WERI-Rb-1 (cell line): Measurements from ENCODE around the gene UQCRHL.

Experiments
- DNase-seq: peaks from one replicate; pipeline ENCODE4 v3.0.0-alpha.2; 2020
- H3K27ac ChIP-seq: fragments of 250-450 bp; sonication (Bioruptor Pico); 2 replicates; pipeline ENCODE4 v1.5.1; 2020; ENCODE audit warnings: mild to moderate bottlenecking, moderate library complexity
- H3K27me3 ChIP-seq: fragments of 250-450 bp; sonication (Bioruptor Pico); 2 replicates; pipeline ENCODE4 v1.5.1; 2021; ENCODE audit warnings: mild to moderate bottlenecking, low read depth, moderate library complexity; ENCODE audit not compliant: insufficient read depth, severe bottlenecking
- H3K36me3 ChIP-seq: fragments of 250-450 bp; sonication (Bioruptor Pico); 2 replicates; pipeline ENCODE4 v1.5.1; 2020; ENCODE audit warnings: mild to moderate bottlenecking, moderate library complexity
- H3K4me3 ChIP-seq: 2 replicates; pipeline ENCODE4 v1.5.1; 2011; ENCODE audit warnings: low read depth, mild to moderate bottlenecking, control low read depth, low read length
- H3K9me3 ChIP-seq: fragments of 250-450 bp; sonication (Bioruptor Pico); 2 replicates; pipeline ENCODE4 v1.5.1; 2021; ENCODE audit warnings: mild to moderate bottlenecking, moderate library complexity; ENCODE audit not compliant: severe bottlenecking
- TF ChIP-seq, protein P1 (sequence below): IDR thresholded peaks from 2 replicates; pipeline ENCODE4 v1.5.1; 2011; ENCODE audit warnings: low read depth, mild to moderate bottlenecking, control low read depth, inconsistent platforms, low read length

Gene UQCRHL

DNA sequence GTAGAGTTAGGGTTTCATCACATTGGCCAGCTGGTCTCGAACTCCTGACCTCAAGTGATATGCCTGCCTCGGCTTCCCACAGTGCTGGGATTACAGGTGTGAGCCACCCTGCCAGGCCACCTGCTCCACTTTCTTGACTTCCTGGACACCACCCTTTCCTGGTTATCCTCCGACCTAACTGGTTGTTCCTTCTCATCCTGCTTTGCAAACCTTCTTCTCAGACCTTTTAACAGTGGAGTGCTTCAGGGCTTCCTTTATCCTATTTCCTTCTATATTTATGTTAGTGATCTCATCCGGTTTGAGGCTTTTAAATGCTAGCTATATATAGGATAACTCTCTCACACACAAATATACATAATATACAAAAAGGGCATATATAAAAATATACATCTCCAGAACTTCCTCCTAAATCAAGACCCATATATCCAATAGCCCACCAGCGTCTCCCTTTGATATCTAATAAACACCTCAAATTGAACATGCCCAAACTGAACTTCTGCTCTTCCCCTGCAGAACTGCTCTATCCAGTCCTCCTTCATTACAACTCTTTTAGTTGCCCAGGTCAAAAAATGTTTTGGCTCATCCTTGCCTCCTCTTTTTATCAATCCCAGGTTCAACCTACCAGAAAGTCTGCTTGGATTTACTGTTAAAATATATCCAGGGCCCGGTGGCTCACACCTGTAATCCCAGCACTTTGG is 19.5 kb upstream of the UQCRHL start:
- Histone ChIP-seq H3K4me3 (no peak overlapping the region), H3K27me3 (no peaks in the 10 kb centered on the region), H3K9me3 (no peaks in the 10 kb centered on the region), H3K27ac (no peak overlapping the region), H3K36me3 (no peaks in the 10 kb centered on the region)
- TF ChIP-seq, protein P1, sequence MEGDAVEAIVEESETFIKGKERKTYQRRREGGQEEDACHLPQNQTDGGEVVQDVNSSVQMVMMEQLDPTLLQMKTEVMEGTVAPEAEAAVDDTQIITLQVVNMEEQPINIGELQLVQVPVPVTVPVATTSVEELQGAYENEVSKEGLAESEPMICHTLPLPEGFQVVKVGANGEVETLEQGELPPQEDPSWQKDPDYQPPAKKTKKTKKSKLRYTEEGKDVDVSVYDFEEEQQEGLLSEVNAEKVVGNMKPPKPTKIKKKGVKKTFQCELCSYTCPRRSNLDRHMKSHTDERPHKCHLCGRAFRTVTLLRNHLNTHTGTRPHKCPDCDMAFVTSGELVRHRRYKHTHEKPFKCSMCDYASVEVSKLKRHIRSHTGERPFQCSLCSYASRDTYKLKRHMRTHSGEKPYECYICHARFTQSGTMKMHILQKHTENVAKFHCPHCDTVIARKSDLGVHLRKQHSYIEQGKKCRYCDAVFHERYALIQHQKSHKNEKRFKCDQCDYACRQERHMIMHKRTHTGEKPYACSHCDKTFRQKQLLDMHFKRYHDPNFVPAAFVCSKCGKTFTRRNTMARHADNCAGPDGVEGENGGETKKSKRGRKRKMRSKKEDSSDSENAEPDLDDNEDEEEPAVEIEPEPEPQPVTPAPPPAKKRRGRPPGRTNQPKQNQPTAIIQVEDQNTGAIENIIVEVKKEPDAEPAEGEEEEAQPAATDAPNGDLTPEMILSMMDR, result no peak
- no peak for DNase-seq

DNA sequence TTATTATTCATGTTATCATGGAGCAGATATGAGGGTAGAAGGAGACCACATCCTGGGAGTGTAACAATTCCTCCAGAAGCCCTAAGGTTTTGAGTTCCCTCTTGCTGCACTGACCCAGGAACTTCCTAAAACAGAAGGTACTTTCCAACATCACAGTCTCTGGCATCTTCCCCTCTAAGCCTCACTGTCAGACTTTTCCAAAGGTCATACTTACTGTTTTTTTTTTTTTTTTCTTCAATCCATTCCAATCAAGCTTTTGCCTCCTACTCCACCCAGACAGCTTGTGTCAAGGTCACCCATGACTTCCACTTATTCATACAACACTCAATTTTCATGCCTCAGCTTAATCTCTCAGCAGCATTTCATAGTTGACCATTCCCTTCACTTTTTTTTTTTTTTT is 18.4 kb upstream of the UQCRHL start:
- Histone ChIP-seq H3K4me3 (no peak overlapping the region), H3K27ac (no peak overlapping the region), H3K36me3 (no peaks in the 10 kb centered on the region), H3K27me3 (no peaks in the 10 kb centered on the region), H3K9me3 (no peaks in the 10 kb centered on the region)
- no peak for DNase-seq
- TF ChIP-seq, protein P1, result no peak

DNA sequence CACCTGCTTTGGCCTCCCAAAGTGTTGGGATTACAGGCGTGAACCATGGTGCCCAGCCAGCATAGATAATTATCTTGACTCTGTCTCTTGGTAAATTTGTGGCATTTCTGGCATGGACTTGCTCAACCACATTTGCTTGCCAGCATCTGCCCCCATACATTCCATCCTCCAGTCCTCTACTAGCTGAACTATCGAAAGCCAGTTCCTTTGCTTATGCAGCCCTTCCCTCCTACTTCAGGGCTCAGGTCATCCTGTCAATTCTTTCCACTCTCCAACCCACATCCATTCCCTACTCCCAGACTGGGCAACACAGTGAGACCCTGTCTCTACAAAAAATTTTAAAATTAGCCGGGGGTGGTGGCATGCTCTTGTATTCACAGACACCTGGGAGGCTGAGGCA is 13.0 kb upstream of the UQCRHL start:
- Histone ChIP-seq H3K4me3 (no peak overlapping the region), H3K36me3 (no peaks in the 10 kb centered on the region), H3K9me3 (no peaks in the 10 kb centered on the region), H3K27me3 (no peaks in the 10 kb centered on the region), H3K27ac (no peak overlapping the region)
- TF ChIP-seq, protein P1, result no peak
- no peak for DNase-seq

DNA sequence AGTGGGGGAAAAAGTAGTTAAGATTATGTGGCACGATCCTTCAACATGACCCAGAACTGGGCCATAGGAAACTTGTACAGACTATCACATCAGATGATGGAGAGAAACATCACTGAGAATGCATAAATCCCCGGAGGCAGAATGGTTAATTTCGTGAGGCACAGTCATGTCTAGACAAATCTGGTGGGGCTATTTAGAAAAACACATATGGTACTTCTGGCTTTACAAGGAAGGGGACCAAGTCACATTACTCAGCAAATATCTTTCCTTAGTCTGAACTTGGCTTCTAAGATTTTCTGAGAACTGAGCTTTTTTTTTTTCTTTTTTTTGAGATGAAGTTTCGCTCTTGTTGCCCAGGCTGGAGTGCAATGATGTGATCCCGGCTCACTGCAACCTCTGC is 9.2 kb upstream of the UQCRHL start:
- DNase-seq, result no peak
- Histone ChIP-seq H3K9me3 (no peaks in the 10 kb centered on the region), H3K4me3 (no peak overlapping the region), H3K27ac (no peak overlapping the region), H3K27me3 (no peaks in the 10 kb centered on the region), H3K36me3 (no peaks in the 10 kb centered on the region)
- TF ChIP-seq, protein P1, result no peak

DNA sequence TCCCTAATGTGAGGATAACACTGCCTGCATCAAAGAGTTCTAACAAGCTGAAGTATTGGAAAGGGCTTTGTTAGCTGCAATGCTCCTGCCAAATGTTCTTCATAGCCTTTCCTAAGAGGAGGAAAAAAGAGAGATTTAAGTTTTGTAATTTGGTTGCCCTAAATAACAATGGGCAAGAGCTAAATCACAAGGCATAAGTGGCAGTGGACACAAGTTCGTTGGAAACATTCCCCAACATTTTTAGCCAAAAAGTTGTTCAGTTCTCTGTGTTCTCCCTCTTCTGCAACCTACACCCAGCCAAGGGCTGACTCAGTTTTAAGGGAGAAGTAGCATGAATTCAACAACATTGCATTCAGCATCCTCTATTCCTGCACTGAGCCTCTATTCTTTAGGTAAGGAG is 2.6 kb upstream of the UQCRHL start:
- H3K4me3 ChIP-seq, result no peak overlapping the region
- no peaks in the 10 kb centered on the region for H3K27me3 ChIP-seq
- no peak for DNase-seq
- no peaks in the 10 kb centered on the region for H3K36me3 ChIP-seq
- TF ChIP-seq, protein P1, result no peak
- H3K27ac ChIP-seq, result no peak overlapping the region
- no peaks in the 10 kb centered on the region for H3K9me3 ChIP-seq

DNA sequence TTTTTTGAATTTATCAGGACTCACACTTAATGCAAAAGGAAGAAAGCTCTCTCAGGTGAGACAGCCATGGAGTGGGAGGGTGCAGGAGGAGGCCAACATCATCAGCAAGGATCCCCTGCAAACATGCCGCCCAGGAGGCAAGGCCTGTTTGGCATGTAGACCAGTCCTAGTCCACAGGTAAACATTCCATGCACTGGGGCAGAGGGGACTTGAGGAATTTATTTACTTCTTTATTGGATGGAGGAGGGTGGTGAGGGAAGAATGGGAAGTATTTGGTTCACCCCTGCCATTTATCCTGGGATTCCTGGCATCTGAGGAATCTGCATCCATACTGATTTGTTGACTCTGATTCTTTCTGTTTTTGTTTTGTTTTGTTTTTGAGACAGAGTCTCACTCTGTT is 1.5 kb upstream of the UQCRHL start:
- TF ChIP-seq, protein P1, result no peak
- Histone ChIP-seq H3K4me3 (no peak overlapping the region), H3K27ac (no peak overlapping the region), H3K9me3 (no peaks in the 10 kb centered on the region), H3K36me3 (no peaks in the 10 kb centered on the region), H3K27me3 (no peaks in the 10 kb centered on the region)
- no peak for DNase-seq
